HEK293T (cell line): Measurements from ENCODE around the gene TEX10.

Source experiments
- CTCF ChIA-PET: fragments of 350-600 bp; formaldehyde crosslinking; extraction: SDS; loops from one replicate; lab custom pipeline; 2021; ENCODE audit warnings: antibody characterized with exemption, inconsistent platforms; lab: Yijun Ruan, JAX
- POLR2A ChIA-PET: fragments of 350-600 bp; formaldehyde crosslinking; extraction: SDS; loops from one replicate; lab custom pipeline; 2020; ENCODE audit warnings: antibody characterized with exemption, inconsistent platforms; lab: Yijun Ruan, JAX
- DNase-seq: peaks from one replicate; pipeline ENCODE4 v3.0.0; 2012; ENCODE audit warnings: mixed read lengths; ENCODE audit errors: extremely low spot score
- ARNT ChIP-seq: fragments of 450-650 bp; IDR thresholded peaks from 2 replicates; pipeline ENCODE4 v1.6.1; 2017; ENCODE audit warnings: mild to moderate bottlenecking
- BHLHE40 ChIP-seq: fragments of 450-650 bp; IDR thresholded peaks from 2 replicates; pipeline ENCODE4 v1.6.1; 2016; ENCODE audit warnings: mild to moderate bottlenecking, moderate library complexity, borderline replicate concordance
- CTBP1 ChIP-seq: fragments of 450-650 bp; IDR thresholded peaks from 2 replicates; pipeline ENCODE4 v1.6.1; 2016; ENCODE audit warnings: borderline replicate concordance
- ELF4 ChIP-seq: fragments of 450-650 bp; IDR thresholded peaks from 2 replicates; pipeline ENCODE4 v1.6.1; 2017; ENCODE audit warnings: antibody characterized with exemption
- FOXA1 ChIP-seq: fragments of 450-650 bp; IDR thresholded peaks from 2 replicates; pipeline ENCODE4 v1.6.1; 2016; ENCODE audit warnings: mild to moderate bottlenecking
- FOXK2 ChIP-seq: fragments of 450-650 bp; IDR thresholded peaks from 2 replicates; pipeline ENCODE4 v1.6.1; 2016; ENCODE audit warnings: mild to moderate bottlenecking
- FOXM1 ChIP-seq: fragments of 450-650 bp; IDR thresholded peaks from 2 replicates; pipeline ENCODE4 v1.6.1; 2017; ENCODE audit warnings: mild to moderate bottlenecking, borderline replicate concordance
- HDGF ChIP-seq: fragments of 450-650 bp; IDR thresholded peaks from 2 replicates; pipeline ENCODE4 v1.6.1; 2017; ENCODE audit warnings: antibody characterized with exemption, borderline replicate concordance
- L3MBTL2 ChIP-seq: fragments of 450-650 bp; conservative IDR thresholded peaks from 2 replicates; pipeline ENCODE4 v1.6.1; 2016; ENCODE audit warnings: mild to moderate bottlenecking
- LEF1 ChIP-seq: fragments of 450-650 bp; IDR thresholded peaks from 2 replicates; pipeline ENCODE4 v1.6.1; 2017; ENCODE audit warnings: mild to moderate bottlenecking, borderline replicate concordance
- NFRKB ChIP-seq: fragments of 450-650 bp; IDR thresholded peaks from 2 replicates; pipeline ENCODE4 v1.6.1; 2016; ENCODE audit warnings: mild to moderate bottlenecking, moderate library complexity
- SP1 ChIP-seq: fragments of 450-650 bp; IDR thresholded peaks from 2 replicates; pipeline ENCODE4 v1.6.1; 2017
- SUZ12 ChIP-seq: fragments of 450-650 bp; IDR thresholded peaks from 2 replicates; pipeline ENCODE4 v1.6.1; 2016; ENCODE audit warnings: mild to moderate bottlenecking
- TARDBP ChIP-seq: fragments of 450-650 bp; IDR thresholded peaks from 2 replicates; pipeline ENCODE4 v1.6.1; 2016
- ZNF384 ChIP-seq: fragments of 450-650 bp; IDR thresholded peaks from 2 replicates; pipeline ENCODE4 v1.6.1; 2016
- TF ChIP-seq, protein P1 (sequence below): fragments of 450-650 bp; IDR thresholded peaks from 2 replicates; pipeline ENCODE4 v1.6.1; 2016

Gene TEX10

DNA sequence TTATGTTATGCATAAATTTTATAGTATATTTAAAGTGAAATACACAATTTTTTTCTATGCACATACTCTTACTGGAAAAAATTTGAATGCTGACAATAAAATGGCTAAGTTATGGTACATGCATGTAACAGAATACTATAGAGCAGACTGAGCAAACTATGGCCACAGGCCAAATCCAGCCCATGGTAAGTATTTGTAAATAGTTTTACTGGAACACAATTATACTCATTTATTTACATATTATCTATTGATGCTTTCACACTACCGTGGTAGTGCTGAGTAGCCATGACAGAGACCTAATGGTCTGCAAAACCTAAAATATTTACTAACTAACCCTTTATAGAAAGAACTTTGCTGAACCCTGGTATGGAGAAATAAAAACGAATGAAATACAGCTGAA, 45.7 kb downstream of the TEX10 start:
- ChIA-PET POLR2A (no interaction called here), CTCF (no interaction called here)
- TF ChIP-seq FOXM1 (no peak), CTBP1 (no peak), ZNF384 (no peak), FOXK2 (no peak), L3MBTL2 (no peak), TARDBP (no peak), SUZ12 (no peak), BHLHE40 (no peak), SP1 (no peak), NFRKB (no peak), HDGF (no peak), ELF4 (no peak), ARNT (no peak), LEF1 (no peak), FOXA1 (no peak)
- TF ChIP-seq, protein P1, sequence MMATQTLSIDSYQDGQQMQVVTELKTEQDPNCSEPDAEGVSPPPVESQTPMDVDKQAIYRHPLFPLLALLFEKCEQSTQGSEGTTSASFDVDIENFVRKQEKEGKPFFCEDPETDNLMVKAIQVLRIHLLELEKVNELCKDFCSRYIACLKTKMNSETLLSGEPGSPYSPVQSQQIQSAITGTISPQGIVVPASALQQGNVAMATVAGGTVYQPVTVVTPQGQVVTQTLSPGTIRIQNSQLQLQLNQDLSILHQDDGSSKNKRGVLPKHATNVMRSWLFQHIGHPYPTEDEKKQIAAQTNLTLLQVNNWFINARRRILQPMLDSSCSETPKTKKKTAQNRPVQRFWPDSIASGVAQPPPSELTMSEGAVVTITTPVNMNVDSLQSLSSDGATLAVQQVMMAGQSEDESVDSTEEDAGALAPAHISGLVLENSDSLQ = no peak

DNA sequence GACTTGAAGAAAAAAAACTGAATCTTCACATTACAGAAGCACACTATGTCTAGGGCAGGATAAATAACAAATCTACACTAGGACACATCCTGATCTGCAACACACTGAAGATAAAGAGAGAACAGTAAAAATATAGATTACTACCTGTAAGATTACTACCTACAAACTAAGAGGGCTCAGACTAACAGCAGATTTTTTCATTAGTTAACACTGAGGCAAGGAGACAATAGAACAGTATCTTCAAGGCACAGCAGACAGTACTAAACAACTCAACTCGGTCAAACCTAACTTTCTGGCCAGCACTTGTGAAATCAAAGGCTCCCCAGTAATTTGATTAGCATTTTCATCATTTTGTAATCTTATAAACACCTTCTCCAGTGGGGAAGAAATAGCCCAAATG, 46.5 kb downstream of the TEX10 start:
- ChIA-PET CTCF (no interaction called here), POLR2A (no interaction called here)

More for the DNA sequence above, 45.7 kb downstream of the TEX10 start:
- no peak for DNase-seq

DNA sequence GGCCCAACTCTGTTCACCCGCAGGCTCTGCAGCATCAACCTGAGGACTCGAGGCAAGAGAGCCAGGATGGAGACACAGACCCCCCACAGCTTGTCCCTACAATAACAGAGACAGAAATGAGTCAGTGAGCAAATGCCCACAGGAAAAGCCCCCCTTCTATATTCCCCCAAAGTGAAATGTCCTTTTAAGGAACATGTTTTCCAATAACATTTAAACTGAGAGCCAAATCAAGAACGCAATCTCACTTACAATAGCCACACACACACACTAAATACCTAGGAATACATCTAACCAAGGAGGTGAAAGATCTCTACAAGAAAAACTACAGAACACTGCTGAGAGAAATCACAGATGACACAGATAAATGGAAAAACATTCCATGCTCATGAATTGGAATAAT, 49.0 kb downstream of the TEX10 start:
- DNase-seq = no peak
- POLR2A ChIA-PET = no interaction called here
- TF ChIP-seq HDGF (no peak), FOXK2 (no peak), ELF4 (no peak)
- CTCF ChIA-PET = no interaction called here

More for the DNA sequence above, 46.5 kb downstream of the TEX10 start:
- DNase-seq = no peak
- no peak for TF ChIP-seq FOXA1
- TF ChIP-seq HDGF = no peak
- TF ChIP-seq, protein P1 = no peak
- no peak for TF ChIP-seq TARDBP
- TF ChIP-seq CTBP1 = no peak
- no peak for TF ChIP-seq ZNF384
- TF ChIP-seq SUZ12 = no peak
- no peak for TF ChIP-seq BHLHE40
- no peak for TF ChIP-seq NFRKB

DNA sequence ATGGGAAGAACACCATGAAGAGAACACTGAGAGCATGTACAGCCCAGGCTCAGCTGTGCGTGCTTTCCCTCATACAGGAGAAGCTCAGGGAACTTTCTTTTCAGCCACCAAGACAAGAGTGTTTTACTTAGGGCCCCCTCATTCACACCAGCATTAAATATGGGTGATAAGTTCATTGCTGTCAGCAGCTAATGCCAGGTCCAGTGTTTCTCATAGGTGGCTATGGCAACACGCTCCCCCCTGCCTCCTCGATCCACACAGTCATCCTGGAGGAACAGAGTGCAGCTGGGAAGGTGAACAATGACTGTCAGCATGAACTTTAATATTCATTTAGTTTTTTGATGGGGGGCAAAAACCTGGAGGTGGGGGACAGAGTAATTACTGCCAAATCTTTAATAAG, 54.4 kb downstream of the TEX10 start:
- no peak for DNase-seq
- TF ChIP-seq ELF4 = no peak
- POLR2A ChIA-PET = no interaction called here
- CTCF ChIA-PET = interaction anchor here (1.2 kb wide), 1 partner anchor 27 kb away, joined by 3 read pairs; no protein-coding TSS in a partner anchor

DNA sequence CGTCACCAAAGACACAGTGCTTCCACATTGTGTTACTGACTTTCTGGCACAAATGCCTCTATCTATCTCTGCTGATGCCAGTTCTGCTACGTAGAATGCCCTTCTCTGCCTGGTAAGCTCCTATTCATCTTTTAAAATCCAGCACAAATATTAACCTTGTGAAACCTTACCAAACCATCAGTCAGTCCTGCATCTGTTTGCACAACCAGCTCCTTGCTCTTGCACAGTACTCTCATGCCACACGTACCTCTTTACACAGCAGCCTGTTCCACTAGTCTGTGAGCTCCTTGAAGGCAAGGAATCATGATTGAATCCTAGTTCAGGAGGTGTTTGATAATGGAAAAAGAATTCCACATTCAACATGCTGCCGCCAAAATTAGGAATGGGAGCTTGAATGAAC, 56.3 kb downstream of the TEX10 start:
- TF ChIP-seq FOXM1 (no peak), CTBP1 (no peak), ARNT (no peak), TARDBP (no peak), SP1 (no peak), BHLHE40 (no peak), LEF1 (no peak), FOXA1 (no peak)
- TF ChIP-seq, protein P1 = no peak
- CTCF ChIA-PET = interaction anchor here (0.9 kb wide), 1 partner anchor 28 kb away, joined by 3 read pairs; no protein-coding TSS in a partner anchor
- DNase-seq = no peak
- POLR2A ChIA-PET = interaction anchor here (0.8 kb wide), 1 partner anchor 10 kb away, joined by 3 read pairs; no protein-coding TSS in a partner anchor

DNA sequence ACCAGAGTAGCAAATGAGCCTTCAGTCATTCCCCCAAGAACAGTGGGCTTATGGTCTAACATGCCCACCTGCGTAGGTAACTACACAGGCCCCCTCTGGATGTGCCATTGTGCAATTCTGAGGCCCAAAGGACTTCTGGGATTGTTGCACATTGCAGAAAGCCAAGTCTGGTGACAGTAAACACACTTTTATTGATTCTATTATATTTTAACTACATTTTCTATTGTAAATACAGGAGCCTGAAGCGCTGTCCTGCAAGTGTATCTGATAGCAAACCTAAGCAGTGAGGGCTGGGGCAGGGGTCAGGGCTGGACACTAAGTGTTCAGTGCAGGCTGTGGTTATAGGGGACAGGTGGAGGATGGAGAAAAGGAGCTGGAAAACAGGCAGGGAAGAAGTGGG, 57.5 kb downstream of the TEX10 start:
- DNase-seq = no peak
- POLR2A ChIA-PET = no interaction called here
- TF ChIP-seq ELF4 (no peak), TARDBP (no peak), NFRKB (no peak), FOXM1 (no peak), ZNF384 (no peak), HDGF (no peak), BHLHE40 (no peak), FOXK2 (no peak), L3MBTL2 (no peak), FOXA1 (no peak), SP1 (no peak)
- CTCF ChIA-PET = no interaction called here

DNA sequence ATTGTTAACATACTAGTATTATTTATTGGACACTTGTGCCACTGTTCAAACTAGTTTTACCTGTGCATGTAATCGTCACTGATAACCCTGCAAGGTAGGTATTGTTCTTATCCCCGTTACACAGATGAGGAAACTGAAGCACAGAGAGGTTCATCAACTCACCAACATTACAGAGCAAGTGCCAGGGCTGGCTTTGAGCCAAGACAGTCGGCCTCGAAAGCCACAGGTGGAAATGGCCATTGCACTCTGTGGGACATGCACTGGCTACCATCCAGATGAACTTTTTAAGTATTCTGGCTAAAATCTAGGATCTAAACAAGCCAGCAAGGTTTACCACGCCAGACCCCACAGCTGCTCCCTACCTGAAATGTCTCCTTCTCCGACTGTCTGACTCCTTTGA, 57.9 kb downstream of the TEX10 start:
- ChIA-PET CTCF (no interaction called here), POLR2A (no interaction called here)
- DNase-seq = no peak
- TF ChIP-seq SP1 = no peak
- TF ChIP-seq SUZ12 = no peak
- no peak for TF ChIP-seq TARDBP
- TF ChIP-seq, protein P1 = no peak
- TF ChIP-seq LEF1 = no peak
- no peak for TF ChIP-seq ARNT
- no peak for TF ChIP-seq ZNF384
- no peak for TF ChIP-seq FOXM1
- no peak for TF ChIP-seq NFRKB
- no peak for TF ChIP-seq L3MBTL2
- no peak for TF ChIP-seq HDGF
- no peak for TF ChIP-seq CTBP1
- no peak for TF ChIP-seq ELF4
- TF ChIP-seq FOXA1 = no peak
- no peak for TF ChIP-seq FOXK2
- no peak for TF ChIP-seq BHLHE40
